Measurements from ENCODE around the gene FAM13A. TPM values are rescaled to one million over a fixed set of nuclear protein-coding genes. Genes with fewer than 3 reads are reported as not detected.
A peak's percentile ranks its signal among the peaks of the same experiment; 100 is the strongest.

FAM13A gene
- total and polyA plus RNA-seq, 2 of the 4 experiments (the other 2 are of a cell fraction): 13.1 to 22.0 TPM

DNA sequence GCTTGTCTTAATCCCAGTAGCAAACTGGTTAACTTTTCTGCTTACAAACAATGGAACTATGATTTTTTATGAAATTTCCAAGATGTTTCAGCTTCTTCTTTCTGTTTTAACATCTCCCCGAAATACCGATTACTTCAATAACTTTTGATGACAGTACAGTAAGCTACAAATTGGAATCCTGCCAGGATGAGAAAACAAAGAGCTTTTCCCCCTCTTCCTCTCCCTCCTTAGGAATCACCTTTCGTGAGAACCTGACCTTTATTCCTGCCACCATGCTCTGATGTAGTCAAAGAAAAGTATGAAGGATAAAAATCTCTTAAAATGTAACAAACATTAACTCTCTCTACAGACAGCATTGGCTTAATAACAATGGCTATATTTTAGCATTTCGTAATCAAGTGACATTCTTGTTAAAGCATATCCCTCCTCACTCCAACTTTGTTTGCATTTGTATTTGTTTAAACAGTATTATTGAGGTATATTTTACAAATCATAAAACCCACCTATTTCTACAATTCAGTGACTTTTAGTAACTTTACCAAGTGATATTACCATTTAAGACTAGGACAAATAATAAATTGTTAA is 210.7 kb downstream of the FAM13A start:
- DNase-seq (peak; percentile 28), ATAC-seq (ENCODE audit: low read depth) (peak; percentile 21; the same call in 1 of the 2 replicates)
- no peak overlapping the region for H2BK5ac ChIP-seq (ENCODE audit: low read depth, low read length, poor library complexity, severe bottlenecking)
- no peak for TF ChIP-seq POLR2A (IDR thresholded peaks at IDR 0.05; ENCODE audit: low read depth, low read length)
- peak; percentile 59 for TF ChIP-seq CEBPB (IDR thresholded peaks at IDR 0.05; ENCODE audit: low read depth, low read length)
- peak overlapping the region in 1 of 2 experiments; percentile 30; a peak in 1 of 4 replicates for H4K8ac ChIP-seq (ENCODE audit: low read depth in 2 of 2, low read length in 2 of 2)
- no peak overlapping the region for H4K91ac ChIP-seq (ENCODE audit: insufficient read depth, low read depth, low read length)
- no peak overlapping the region for H2AK5ac ChIP-seq (ENCODE audit: low read depth, low read length)
- H3K27ac ChIP-seq (ENCODE audit: insufficient read depth, low read length): no peak overlapping the region
- no peak overlapping the region for H2BK120ac ChIP-seq (ENCODE audit: low read depth, low read length)
- H2BK15ac ChIP-seq (ENCODE audit: low read depth, low read length): no peak overlapping the region
- intact Hi-C loops (cut with micrococcal nuclease) (no loop called here), in situ Hi-C loops (cut with MboI; ENCODE audit: low sequenced_read_pairs) (no loop called here), dilution Hi-C loops (cut with HindIII; ENCODE audit: low sequenced_read_pairs, unreplicated experiment) (no loop called here)
- no TSS peak for BruUV-seq (replicated peaks)
- H2AFZ ChIP-seq (replicated peaks; ENCODE audit: low read length, poor library complexity): no peak overlapping the region
- no peak overlapping the region for H3K4me3 ChIP-seq (ENCODE audit: insufficient read depth, low read depth, low read length)
- H3K27me3 ChIP-seq (ENCODE audit: control insufficient read depth, insufficient read depth, low read length): no peaks in the 10 kb centered on the region
- H3K14ac ChIP-seq (replicated peaks; ENCODE audit: low read depth, low read length): 0 out of 2 replicates have a peak overlapping the region, but pooled peaks have one; percentile 50
- H2BK20ac ChIP-seq (ENCODE audit: low read depth, low read length): no peak overlapping the region
- H3K4ac ChIP-seq (ENCODE audit: low read depth, low read length): no peak overlapping the region
- ChIA-PET CTCF (no interaction called here), POLR2A (ENCODE audit: unreplicated experiment) (no interaction called here)
- H4K5ac ChIP-seq (ENCODE audit: low read depth, low read length): peak overlapping the region; percentile 9; the same call in 1 of the 2 replicates
- H3K4me2 ChIP-seq (ENCODE audit: low read depth, low read length): peak overlapping the region; percentile 85; the same call in 1 of the 2 replicates
- H3K4me1 ChIP-seq (ENCODE audit: control insufficient read depth, insufficient read depth, low read length): peaks cover 4% of the 10 kb centered on the region; the same call in 1 of the 2 replicates
- no peaks in the 10 kb centered on the region for H3K9me1 ChIP-seq (ENCODE audit: insufficient read depth, low read length)
- no peak overlapping the region for H3K9ac ChIP-seq (ENCODE audit: low read depth, low read length)
- H3K36me3 ChIP-seq (ENCODE audit: control insufficient read depth, insufficient read depth, low read length): no peaks in the 10 kb centered on the region
- no peak overlapping the region for H2AK9ac ChIP-seq (replicated peaks; ENCODE audit: low read depth, low read length, poor library complexity)
- H3K9me3 ChIP-seq (ENCODE audit: control insufficient read depth, insufficient read depth, low read length): no peaks in the 10 kb centered on the region
- peak overlapping the region; percentile 28; the same call in 1 of the 2 replicates for H3K18ac ChIP-seq (ENCODE audit: low read depth, low read length)
- no peaks in the 10 kb centered on the region for H3K79me1 ChIP-seq (ENCODE audit: low read depth in 1 of 2, low read length in 2 of 2)
- H4K20me1 ChIP-seq (ENCODE audit: insufficient read depth, low read length): no peaks in the 10 kb centered on the region
- no CpG with 5 or more reads among the region's 4 CpGs for WGBS, 2 experiments (ENCODE audit: extremely low coverage in 2 of 2, insufficient read length in 1 of 2)
- no peak overlapping the region for H3K56ac ChIP-seq (ENCODE audit: extremely low read depth, insufficient read depth, low read length)
- H3K23ac ChIP-seq (ENCODE audit: low read depth, low read length): no peak overlapping the region; the same call in 1 of the 2 replicates

Measured in IMR-90 (cell line).